Measurements from ENCODE around the gene CNTNAP2.

CNTNAP2 gene

DNA sequence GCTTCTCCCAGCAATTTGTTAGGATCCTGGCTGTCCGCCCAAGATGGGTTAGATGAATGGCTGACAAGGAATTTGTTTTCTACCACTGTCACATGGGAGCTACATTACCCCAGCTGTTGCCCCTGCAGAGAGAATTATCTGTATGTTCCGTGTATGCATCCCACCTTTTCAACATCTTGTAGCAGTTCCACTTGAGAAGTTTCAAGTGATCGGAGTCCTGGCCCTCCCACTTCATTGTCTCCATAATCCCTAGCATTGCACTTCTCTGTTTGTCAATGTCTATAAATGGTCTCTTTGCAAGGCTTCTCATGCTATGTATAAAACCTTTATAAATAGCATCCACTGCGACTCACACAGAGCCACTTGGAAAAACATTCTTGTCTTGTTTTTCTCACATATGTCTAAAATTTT lies 972.5 kb downstream of the CNTNAP2 start:
- H3K9me3 ChIP-seq (ENCODE audit: control insufficient read depth, insufficient read depth, low read depth, low read length), result no peaks in the 10 kb centered on the region
- ChIA-PET CTCF (no interaction called here), POLR2A (no interaction called here)
- H3K36me3 ChIP-seq (ENCODE audit: control insufficient read depth in 2 of 2, insufficient read depth in 1 of 2, low read length in 2 of 2), result no peaks in the 10 kb centered on the region
- no peak for TF ChIP-seq KLF8 (tag by site-specific recombination; IDR thresholded peaks at IDR 0.05)
- TF ChIP-seq ZIC2 (tag by site-specific recombination; IDR thresholded peaks at IDR 0.05), result no peak
- TF ChIP-seq ZNF660 (tag by site-specific recombination; IDR thresholded peaks at IDR 0.05), result no peak
- TF ChIP-seq ZBTB17 (tag by site-specific recombination; IDR thresholded peaks at IDR 0.05), result no peak
- no peak for TF ChIP-seq SCRT2 (tag by site-specific recombination; IDR thresholded peaks at IDR 0.05)
- no peak for TF ChIP-seq SP3 (tag by site-specific recombination; IDR thresholded peaks at IDR 0.05)
- no peak for TF ChIP-seq ELK4 (IDR thresholded peaks at IDR 0.05; ENCODE audit: borderline replicate concordance, low read depth, low read length)
- no peak for TF ChIP-seq ZNF791 (tag by site-specific recombination; IDR thresholded peaks at IDR 0.05)
- TF ChIP-seq BCL11A (tag by site-specific recombination; IDR thresholded peaks at IDR 0.05; ENCODE audit: low read depth), result no peak
- no peak for TF ChIP-seq ZNF274 (IDR thresholded peaks at IDR 0.05; ENCODE audit: low read length)
- no peak for TF ChIP-seq ZNF274 (tag by site-specific recombination; IDR thresholded peaks at IDR 0.05; ENCODE audit: borderline replicate concordance)
- no peak for TF ChIP-seq ZNF280C (tag by site-specific recombination; IDR thresholded peaks at IDR 0.05)
- TF ChIP-seq ZNF18 (tag by site-specific recombination; IDR thresholded peaks at IDR 0.05), result no peak
- TF ChIP-seq, protein P1, sequence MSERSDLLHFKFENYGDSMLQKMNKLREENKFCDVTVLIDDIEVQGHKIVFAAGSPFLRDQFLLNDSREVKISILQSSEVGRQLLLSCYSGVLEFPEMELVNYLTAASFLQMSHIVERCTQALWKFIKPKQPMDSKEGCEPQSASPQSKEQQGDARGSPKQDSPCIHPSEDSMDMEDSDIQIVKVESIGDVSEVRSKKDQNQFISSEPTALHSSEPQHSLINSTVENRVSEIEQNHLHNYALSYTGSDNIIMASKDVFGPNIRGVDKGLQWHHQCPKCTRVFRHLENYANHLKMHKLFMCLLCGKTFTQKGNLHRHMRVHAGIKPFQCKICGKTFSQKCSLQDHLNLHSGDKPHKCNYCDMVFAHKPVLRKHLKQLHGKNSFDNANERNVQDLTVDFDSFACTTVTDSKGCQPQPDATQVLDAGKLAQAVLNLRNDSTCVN (tag by site-specific recombination; optimal IDR thresholded peaks at IDR 0.05), result no peak
- TF ChIP-seq KLF7 (tag by site-specific recombination; IDR thresholded peaks at IDR 0.05; ENCODE audit: borderline replicate concordance), result no peak
- H3K27ac ChIP-seq (ENCODE audit: extremely low read depth, low read depth, low read length), result no peak overlapping the region
- H3K4me1 ChIP-seq (ENCODE audit: control insufficient read depth, insufficient read depth, low read length), result no peaks in the 10 kb centered on the region
- no peak overlapping the region for H3K4me3 ChIP-seq (ENCODE audit: low read depth, low read length)

DNA sequence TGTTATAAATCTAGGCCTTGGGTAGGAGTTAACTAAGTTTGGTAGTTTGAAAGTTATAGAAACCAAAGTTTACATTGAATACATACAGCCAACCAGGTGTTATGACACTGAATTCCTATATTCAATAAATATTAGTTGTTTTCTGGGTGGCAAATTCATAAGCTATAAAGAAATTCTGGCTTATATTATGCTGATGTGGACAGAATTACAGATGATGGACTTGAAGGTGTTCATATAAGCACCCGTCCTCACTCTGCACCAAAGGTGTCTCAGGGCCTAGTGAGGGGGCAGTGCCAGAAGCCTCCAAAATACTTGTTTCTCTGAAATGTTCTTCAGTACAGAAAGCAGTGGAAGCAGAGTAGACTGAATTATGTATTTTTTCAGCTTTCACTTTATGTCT lies 973.0 kb downstream of the CNTNAP2 start:
- Histone ChIP-seq H3K27ac (ENCODE audit: extremely low read depth, low read depth, low read length) (no peak overlapping the region), H3K4me1 (ENCODE audit: control insufficient read depth, insufficient read depth, low read length) (no peaks in the 10 kb centered on the region), H3K9me3 (ENCODE audit: control insufficient read depth, insufficient read depth, low read depth, low read length) (no peaks in the 10 kb centered on the region), H3K4me3 (ENCODE audit: low read depth, low read length) (no peak overlapping the region), H3K36me3 (ENCODE audit: control insufficient read depth in 2 of 2, insufficient read depth in 1 of 2, low read length in 2 of 2) (no peaks in the 10 kb centered on the region)
- ChIA-PET POLR2A (no interaction called here), CTCF (no interaction called here)
- no peak for TF ChIP-seq ZFP3 (tag by site-specific recombination; IDR thresholded peaks at IDR 0.05; ENCODE audit: low read depth)
- no peak for TF ChIP-seq ZNF211 (tag by site-specific recombination; IDR thresholded peaks at IDR 0.05; ENCODE audit: low read depth)
- TF ChIP-seq ZNF777 (tag by site-specific recombination; IDR thresholded peaks at IDR 0.05; ENCODE audit: borderline replicate concordance), result no peak
- no peak for TF ChIP-seq ZNF416 (tag by site-specific recombination; IDR thresholded peaks at IDR 0.05)
- TF ChIP-seq PATZ1 (tag by site-specific recombination; IDR thresholded peaks at IDR 0.05), result no peak
- no peak for TF ChIP-seq TRIM28 (IDR thresholded peaks at IDR 0.05; ENCODE audit: borderline replicate concordance, low read length)
- TF ChIP-seq ZNF776 (tag by site-specific recombination; IDR thresholded peaks at IDR 0.05; ENCODE audit: borderline replicate concordance), result no peak
- no peak for TF ChIP-seq ZFP69B (tag by site-specific recombination; IDR thresholded peaks at IDR 0.05)
- TF ChIP-seq ZFP37 (tag by site-specific recombination; IDR thresholded peaks at IDR 0.05), result no peak
- TF ChIP-seq, protein P2, sequence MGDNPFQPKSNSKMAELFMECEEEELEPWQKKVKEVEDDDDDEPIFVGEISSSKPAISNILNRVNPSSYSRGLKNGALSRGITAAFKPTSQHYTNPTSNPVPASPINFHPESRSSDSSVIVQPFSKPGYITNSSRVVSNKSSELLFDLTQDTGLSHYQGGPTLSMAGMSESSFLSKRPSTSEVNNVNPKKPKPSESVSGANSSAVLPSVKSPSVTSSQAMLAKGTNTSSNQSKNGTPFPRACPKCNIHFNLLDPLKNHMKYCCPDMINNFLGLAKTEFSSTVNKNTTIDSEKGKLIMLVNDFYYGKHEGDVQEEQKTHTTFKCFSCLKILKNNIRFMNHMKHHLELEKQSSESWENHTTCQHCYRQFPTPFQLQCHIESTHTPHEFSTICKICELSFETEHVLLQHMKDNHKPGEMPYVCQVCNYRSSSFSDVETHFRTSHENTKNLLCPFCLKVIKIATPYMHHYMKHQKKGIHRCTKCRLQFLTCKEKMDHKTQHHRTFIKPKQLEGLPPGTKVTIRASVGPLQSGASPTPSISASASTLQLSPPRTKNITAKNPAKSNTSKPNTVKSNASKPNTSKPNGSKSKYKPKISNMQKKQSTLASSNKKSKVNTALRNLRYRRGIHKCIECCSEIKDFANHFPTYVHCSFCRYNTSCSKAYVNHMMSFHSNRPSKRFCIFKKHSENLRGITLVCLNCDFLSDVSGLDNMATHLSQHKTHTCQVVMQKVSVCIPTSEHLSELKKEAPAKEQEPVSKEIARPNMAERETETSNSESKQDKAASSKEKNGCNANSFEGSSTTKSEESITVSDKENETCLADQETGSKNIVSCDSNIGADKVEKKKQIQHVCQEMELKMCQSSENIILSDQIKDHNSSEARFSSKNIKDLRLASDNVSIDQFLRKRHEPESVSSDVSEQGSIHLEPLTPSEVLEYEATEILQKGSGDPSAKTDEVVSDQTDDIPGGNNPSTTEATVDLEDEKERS (tag by site-specific recombination; IDR thresholded peaks at IDR 0.05), result no peak
- TF ChIP-seq ZNF510 (tag by site-specific recombination; IDR thresholded peaks at IDR 0.05; ENCODE audit: insufficient replicate concordance), result no peak
